Trophoblast cell (in vitro differentiated cells and primary cell): Measurements from ENCODE around the gene DLG1.

Experiments
- DNase-seq, 2 donors: peaks; one replicate each; pipeline ENCODE4 v3.0.0-alpha.2; 2016
- H2AFZ ChIP-seq: 2 replicates; pipeline ENCODE4 v1.6.1; 2013; ENCODE audit warnings: low read length, moderate library complexity, mild to moderate bottlenecking; ENCODE audit not compliant: insufficient read depth, poor library complexity
- H2AK5ac ChIP-seq: 2 replicates; pipeline ENCODE4 v1.6.1; 2013; ENCODE audit warnings: mild to moderate bottlenecking, low read length
- H2BK120ac ChIP-seq: 2 replicates; pipeline ENCODE4 v1.6.1; 2013; ENCODE audit warnings: low read length, mild to moderate bottlenecking, moderate library complexity; ENCODE audit not compliant: insufficient read depth, poor library complexity
- H2BK12ac ChIP-seq: 2 replicates; pipeline ENCODE4 v1.6.1; 2013; ENCODE audit warnings: mild to moderate bottlenecking, low read length, moderate library complexity
- H2BK5ac ChIP-seq: 2 replicates; pipeline ENCODE4 v1.6.1; 2013; ENCODE audit warnings: low read length, low read depth, moderate library complexity, mild to moderate bottlenecking; ENCODE audit not compliant: poor library complexity
- H3K14ac ChIP-seq: 2 replicates; pipeline ENCODE4 v1.6.1; 2013; ENCODE audit warnings: mild to moderate bottlenecking, low read length
- H3K18ac ChIP-seq: 2 replicates; pipeline ENCODE4 v1.6.1; 2013; ENCODE audit warnings: mild to moderate bottlenecking, low read length
- H3K23ac ChIP-seq: 2 replicates; pipeline ENCODE4 v1.6.1; 2013; ENCODE audit warnings: low read length
- H3K27ac ChIP-seq: 2 replicates; pipeline ENCODE4 v1.5.1; 2013; ENCODE audit warnings: low read depth, mild to moderate bottlenecking, inconsistent platforms, low read length, moderate library complexity
- H3K27me3 ChIP-seq: 2 replicates; pipeline ENCODE4 v1.6.1; 2013; ENCODE audit warnings: inconsistent platforms, mild to moderate bottlenecking, low read length, moderate library complexity; ENCODE audit not compliant: insufficient read depth
- H3K36me3 ChIP-seq, 2 experiments: 1 replicate in 1 of 2; 2 replicates in 1 of 2; pipeline ENCODE4 v1.6.1; 2013; ENCODE audit warnings: low read length in 2 of 2, mild to moderate bottlenecking in 2 of 2, moderate library complexity in 1 of 2; ENCODE audit not compliant: insufficient read depth in 2 of 2, control insufficient read depth in 1 of 2
- H3K4ac ChIP-seq: 2 replicates; pipeline ENCODE4 v1.6.1; 2013; ENCODE audit warnings: low read depth, mild to moderate bottlenecking, low read length, moderate library complexity
- H3K4me1 ChIP-seq, 2 experiments: 1 replicate in 1 of 2; 2 replicates in 1 of 2; pipeline ENCODE4 v1.6.1; 2013; ENCODE audit warnings: low read length in 2 of 2, mild to moderate bottlenecking in 2 of 2, moderate library complexity in 1 of 2; ENCODE audit not compliant: insufficient read depth in 2 of 2, control insufficient read depth in 1 of 2
- H3K4me2 ChIP-seq: 2 replicates; pipeline ENCODE4 v1.6.1; 2013; ENCODE audit warnings: inconsistent platforms, mild to moderate bottlenecking, low read length, moderate library complexity
- H3K4me3 ChIP-seq: 2 replicates; pipeline ENCODE4 v1.5.1; 2013; ENCODE audit warnings: mild to moderate bottlenecking, low read depth, low read length, inconsistent platforms
- H3K79me1 ChIP-seq: one replicate; pipeline ENCODE4 v1.6.1; 2013; ENCODE audit warnings: low read length
- H3K79me2 ChIP-seq: 2 replicates; pipeline ENCODE4 v1.6.1; 2013; ENCODE audit warnings: low read length, mild to moderate bottlenecking; ENCODE audit not compliant: control insufficient read depth, insufficient read depth, poor library complexity
- H3K9ac ChIP-seq: 2 replicates; pipeline ENCODE4 v1.6.1; 2013; ENCODE audit warnings: mild to moderate bottlenecking, low read length
- H3K9me3 ChIP-seq: 2 replicates; pipeline ENCODE4 v1.6.1; 2013; ENCODE audit warnings: low read depth, mild to moderate bottlenecking, control low read depth, inconsistent platforms, low read length; ENCODE audit not compliant: insufficient read depth
- H4K12ac ChIP-seq: 2 replicates; pipeline ENCODE4 v1.6.1; 2013; ENCODE audit warnings: low read depth, mild to moderate bottlenecking, low read length, moderate library complexity
- H4K8ac ChIP-seq: 2 replicates; pipeline ENCODE4 v1.6.1; 2013; ENCODE audit warnings: low read depth, mild to moderate bottlenecking, low read length, moderate library complexity
- H4K91ac ChIP-seq: one replicate; pipeline ENCODE4 v1.6.1; 2013; ENCODE audit warnings: low read depth, mild to moderate bottlenecking, low read length, moderate library complexity
- WGBS: extraction: QIAGEN DNeasy Blood & Tissue Kit; methylation state at CpG from one replicate; pipeline ENCODE4 v1.1.7; 2013; ENCODE audit warnings: missing lambda C conversion rate; ENCODE audit not compliant: insufficient read length, insufficient coverage; ENCODE audit errors: extremely low coverage; 5-methylcytosine and 5-hydroxymethylcytosine counted together

Gene DLG1

GRCh38 chr3:197171481-197172067 is 126.8 kb downstream of the DLG1 start:
- Histone ChIP-seq H2BK5ac (no peak overlapping the region), H2BK120ac (no peak overlapping the region), H3K27me3 (no peaks in the 10 kb centered on the region), H2AFZ (no peak overlapping the region), H3K14ac (no peak overlapping the region), H3K27ac (no peak overlapping the region), H3K79me2 (no peaks in the 10 kb centered on the region), H3K4me2 (no peak overlapping the region), H2BK12ac (no peak overlapping the region), H3K36me3 (no peaks in the 10 kb centered on the region), H4K8ac (no peak overlapping the region), H3K4ac (no peak overlapping the region), H3K4me3 (no peak overlapping the region), H3K9me3 (no peaks in the 10 kb centered on the region), H3K18ac (no peak overlapping the region), H3K79me1 (no peaks in the 10 kb centered on the region), H3K9ac (no peak overlapping the region), H4K91ac (no peak overlapping the region), H2AK5ac (no peak overlapping the region), H4K12ac (no peak overlapping the region), H3K23ac (no peak overlapping the region), H3K4me1 (no peaks in the 10 kb centered on the region)
- DNase-seq = no peak
- WGBS = no CpG with 5 or more reads among the region's 1 CpG

- Histone ChIP-seq H3K27me3 (no peaks in the 10 kb centered on the region), H2AK5ac (no peak overlapping the region), H3K79me2 (no peaks in the 10 kb centered on the region), H3K4me1 (no peaks in the 10 kb centered on the region), H3K18ac (no peak overlapping the region), H3K36me3 (peaks cover 0 to 3% of the 10 kb centered on the region in 2 experiments), H2BK5ac (no peak overlapping the region), H4K8ac (no peak overlapping the region), H3K14ac (no peak overlapping the region), H4K12ac (no peak overlapping the region), H2BK12ac (no peak overlapping the region), H3K4ac (no peak overlapping the region), H2AFZ (no peak overlapping the region), H3K4me3 (no peak overlapping the region), H4K91ac (no peak overlapping the region), H2BK120ac (no peak overlapping the region), H3K9ac (no peak overlapping the region), H3K23ac (no peak overlapping the region), H3K4me2 (no peak overlapping the region), H3K9me3 (no peaks in the 10 kb centered on the region), H3K79me1 (no peaks in the 10 kb centered on the region), H3K27ac (no peak overlapping the region)
- DNase-seq = no peak
- no CpG with 5 or more reads among the region's 1 CpG for WGBS
These were observed 129.4 kb downstream of the DLG1 start for GRCh38 chr3:197169028-197169427.

- DNase-seq = peak in 1 of 2 donors; percentile 42
- Histone ChIP-seq H4K8ac (no peak overlapping the region), H3K27me3 (no peaks in the 10 kb centered on the region), H3K4ac (no peak overlapping the region), H3K4me1 (no peaks in the 10 kb centered on the region), H3K79me2 (no peaks in the 10 kb centered on the region), H3K9me3 (no peaks in the 10 kb centered on the region), H2BK5ac (no peak overlapping the region), H2AK5ac (no peak overlapping the region), H2AFZ (no peak overlapping the region), H3K18ac (no peak overlapping the region), H3K14ac (no peak overlapping the region), H3K4me3 (no peak overlapping the region), H4K91ac (no peak overlapping the region), H3K27ac (no peak overlapping the region), H3K23ac (no peak overlapping the region), H4K12ac (no peak overlapping the region), H2BK120ac (no peak overlapping the region), H3K79me1 (no peaks in the 10 kb centered on the region), H2BK12ac (no peak overlapping the region), H3K9ac (no peak overlapping the region), H3K36me3 (peaks cover 0 to 3% of the 10 kb centered on the region in 2 experiments), H3K4me2 (no peak overlapping the region)
- WGBS = no CpG with 5 or more reads among the region's 2 CpGs
These were observed 129.8 kb downstream of the DLG1 start for GRCh38 chr3:197168606-197169005.

- no peak overlapping the region for H3K9ac ChIP-seq
- H3K36me3 ChIP-seq = peaks cover 0 to 3% of the 10 kb centered on the region in 2 experiments
- H3K79me1 ChIP-seq = no peaks in the 10 kb centered on the region
- no peak overlapping the region for H4K91ac ChIP-seq
- no peak overlapping the region for H2AFZ ChIP-seq
- no peak overlapping the region for H2AK5ac ChIP-seq
- DNase-seq = no peak
- no peak overlapping the region for H3K23ac ChIP-seq
- H2BK5ac ChIP-seq = no peak overlapping the region
- no CpG with 5 or more reads among the region's 4 CpGs for WGBS
- no peak overlapping the region for H4K8ac ChIP-seq
- no peak overlapping the region for H3K14ac ChIP-seq
- H3K9me3 ChIP-seq = no peaks in the 10 kb centered on the region
- H2BK120ac ChIP-seq = no peak overlapping the region
- H3K4me3 ChIP-seq = no peak overlapping the region
- no peak overlapping the region for H3K27ac ChIP-seq
- no peaks in the 10 kb centered on the region for H3K4me1 ChIP-seq
- no peak overlapping the region for H3K4me2 ChIP-seq
- H4K12ac ChIP-seq = no peak overlapping the region
- no peak overlapping the region for H3K18ac ChIP-seq
- no peaks in the 10 kb centered on the region for H3K27me3 ChIP-seq
- H3K4ac ChIP-seq = no peak overlapping the region
- H2BK12ac ChIP-seq = no peak overlapping the region
- H3K79me2 ChIP-seq = no peaks in the 10 kb centered on the region
These were observed 130.3 kb downstream of the DLG1 start for GRCh38 chr3:197168063-197168462.
